Measurements from ENCODE around the gene SNRNP25. TPM values are rescaled to one million over a fixed set of nuclear protein-coding genes. Genes with fewer than 3 reads are reported as not detected.

Gene SNRNP25
- total RNA-seq, 1 donor: 15.8 TPM

DNA sequence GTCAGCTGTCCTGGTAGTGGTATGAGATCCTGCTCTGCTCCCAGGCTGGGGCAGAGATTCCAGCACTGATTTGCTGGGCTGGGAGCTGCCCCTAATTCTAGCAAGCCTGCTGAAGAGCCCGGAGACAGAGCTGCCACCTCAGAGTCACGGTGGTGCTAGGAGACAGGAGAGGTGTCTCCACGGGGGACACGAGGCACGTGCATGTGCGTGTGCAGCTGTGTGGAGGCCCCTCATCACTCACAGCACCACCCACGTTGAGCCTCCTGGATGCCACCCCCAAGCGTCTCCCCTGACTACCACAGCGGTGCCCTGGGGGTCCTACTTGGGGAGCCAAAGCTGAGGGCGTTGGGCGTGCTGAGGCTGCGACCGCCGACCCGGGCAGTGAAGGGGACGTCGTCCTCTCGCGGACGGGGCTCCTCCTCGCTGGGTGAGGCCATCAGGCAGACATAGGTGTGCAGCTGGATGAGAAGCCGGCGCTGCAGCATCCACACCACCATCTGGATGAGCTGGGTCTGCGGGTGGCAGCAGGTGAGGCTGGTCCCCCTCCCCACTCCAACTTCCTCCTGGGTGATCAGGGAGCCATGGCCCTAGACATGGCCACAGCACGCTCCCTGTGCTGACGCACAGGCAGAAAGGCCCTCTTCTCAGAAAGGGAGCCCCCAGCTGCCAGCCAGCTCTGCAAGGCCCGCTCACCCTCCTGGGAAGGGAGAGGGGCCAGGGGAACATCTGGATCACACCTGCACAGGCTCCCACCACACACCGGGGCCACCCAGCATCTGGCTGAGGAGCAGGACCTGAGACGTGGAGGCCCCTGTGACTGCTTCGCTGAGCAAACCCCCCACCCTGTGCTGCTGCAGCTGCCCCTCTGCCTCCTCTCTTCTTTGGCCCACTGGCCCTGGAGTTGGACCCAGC, 36.0 kb downstream of the SNRNP25 start:
- DNase-seq (ENCODE audit: low read depth): no peak
- H3K4me3 ChIP-seq (ENCODE audit: low read depth, low read length): no peak overlapping the region
- TF ChIP-seq, protein P1, sequence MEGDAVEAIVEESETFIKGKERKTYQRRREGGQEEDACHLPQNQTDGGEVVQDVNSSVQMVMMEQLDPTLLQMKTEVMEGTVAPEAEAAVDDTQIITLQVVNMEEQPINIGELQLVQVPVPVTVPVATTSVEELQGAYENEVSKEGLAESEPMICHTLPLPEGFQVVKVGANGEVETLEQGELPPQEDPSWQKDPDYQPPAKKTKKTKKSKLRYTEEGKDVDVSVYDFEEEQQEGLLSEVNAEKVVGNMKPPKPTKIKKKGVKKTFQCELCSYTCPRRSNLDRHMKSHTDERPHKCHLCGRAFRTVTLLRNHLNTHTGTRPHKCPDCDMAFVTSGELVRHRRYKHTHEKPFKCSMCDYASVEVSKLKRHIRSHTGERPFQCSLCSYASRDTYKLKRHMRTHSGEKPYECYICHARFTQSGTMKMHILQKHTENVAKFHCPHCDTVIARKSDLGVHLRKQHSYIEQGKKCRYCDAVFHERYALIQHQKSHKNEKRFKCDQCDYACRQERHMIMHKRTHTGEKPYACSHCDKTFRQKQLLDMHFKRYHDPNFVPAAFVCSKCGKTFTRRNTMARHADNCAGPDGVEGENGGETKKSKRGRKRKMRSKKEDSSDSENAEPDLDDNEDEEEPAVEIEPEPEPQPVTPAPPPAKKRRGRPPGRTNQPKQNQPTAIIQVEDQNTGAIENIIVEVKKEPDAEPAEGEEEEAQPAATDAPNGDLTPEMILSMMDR (IDR thresholded peaks at IDR 0.05; ENCODE audit: insufficient read depth, low read length): no peak

DNA sequence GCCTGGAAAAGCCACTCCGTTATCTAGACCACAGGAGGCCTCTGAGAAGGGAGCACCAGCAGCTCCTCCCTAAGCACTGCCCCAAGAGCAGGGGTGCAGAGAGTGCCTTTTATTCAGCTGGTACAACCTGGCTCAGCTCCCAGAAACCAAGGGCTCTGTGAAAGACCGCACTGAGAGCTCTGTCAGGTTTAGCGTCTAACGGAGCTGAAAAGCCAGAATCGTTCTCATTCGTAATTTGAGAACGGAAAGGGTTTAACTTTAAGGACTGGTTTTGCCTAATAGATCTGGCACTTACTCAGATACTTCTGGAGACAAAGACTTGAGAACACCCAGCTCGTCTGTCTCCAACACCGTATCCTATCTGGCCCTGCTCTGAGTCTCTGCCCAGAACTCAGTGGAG, 37.9 kb downstream of the SNRNP25 start:
- H3K4me3 ChIP-seq (ENCODE audit: low read depth, low read length): no peak overlapping the region
- TF ChIP-seq, protein P1 (IDR thresholded peaks at IDR 0.05; ENCODE audit: insufficient read depth, low read length): no peak
- peak; percentile 52 for DNase-seq (ENCODE audit: low read depth)

GRCh38 chr16:92431-93339, 39.1 kb downstream of the SNRNP25 start:
- TF ChIP-seq, protein P1 (IDR thresholded peaks at IDR 0.05; ENCODE audit: insufficient read depth, low read length): no peak
- H3K4me3 ChIP-seq (ENCODE audit: low read depth, low read length): no peak overlapping the region
- no peak for DNase-seq (ENCODE audit: low read depth)

DNA sequence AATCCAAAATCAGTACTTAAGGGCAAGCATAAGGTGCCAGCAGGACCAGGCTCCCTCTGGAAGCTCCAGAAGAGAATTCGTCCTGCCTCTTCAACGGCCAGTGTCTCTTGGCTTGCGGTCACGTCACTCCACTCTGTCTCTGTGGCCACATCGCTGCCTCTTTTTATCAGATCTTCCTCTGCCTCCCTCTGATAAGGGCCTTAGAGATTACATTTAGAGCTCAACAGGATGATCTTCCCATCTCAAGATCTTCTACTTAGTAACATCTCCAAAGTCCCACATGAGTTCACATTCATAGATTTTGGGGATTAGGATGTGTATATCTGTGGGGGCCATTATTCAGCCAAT, 41.3 kb downstream of the SNRNP25 start:
- no peak overlapping the region for H3K4me3 ChIP-seq (ENCODE audit: low read depth, low read length)
- TF ChIP-seq, protein P1 (IDR thresholded peaks at IDR 0.05; ENCODE audit: insufficient read depth, low read length): no peak
- no peak for DNase-seq (ENCODE audit: low read depth)

GRCh38 chr16:96935-97381, 43.3 kb downstream of the SNRNP25 start:
- peak; percentile 85 for DNase-seq (ENCODE audit: low read depth)
- H3K4me3 ChIP-seq (ENCODE audit: low read depth, low read length): no peak overlapping the region
- TF ChIP-seq, protein P1 (IDR thresholded peaks at IDR 0.05; ENCODE audit: insufficient read depth, low read length): peak; percentile 98

- no peak for DNase-seq (ENCODE audit: low read depth)
- H3K4me3 ChIP-seq (ENCODE audit: low read depth, low read length): no peak overlapping the region
- TF ChIP-seq, protein P1 (IDR thresholded peaks at IDR 0.05; ENCODE audit: insufficient read depth, low read length): no peak
Observed at GRCh38 chr16:97822-98221, 44.2 kb downstream of the SNRNP25 start.
